GDM1 (cell line): Measurements from ENCODE around the gene MYT1.
"Not testable (repeated sequence)": the region's sequence is repeated elsewhere in the genome, so short reads cannot be mapped to it uniquely, and the experiment has no call there.

Source experiments
- DNase-seq: peaks from one replicate; lab custom pipeline; 2025; lab: John Stamatoyannopoulos, UW

The MYT1 gene

GRCh38 chr20:64164123-64164836 lies at the start of gene MYT1:
MYT1 (plus strand) TSS chr20:64164452; CDS start chr20:64198862, 34,410 bp downstream.
- no peak for DNase-seq

DNA sequence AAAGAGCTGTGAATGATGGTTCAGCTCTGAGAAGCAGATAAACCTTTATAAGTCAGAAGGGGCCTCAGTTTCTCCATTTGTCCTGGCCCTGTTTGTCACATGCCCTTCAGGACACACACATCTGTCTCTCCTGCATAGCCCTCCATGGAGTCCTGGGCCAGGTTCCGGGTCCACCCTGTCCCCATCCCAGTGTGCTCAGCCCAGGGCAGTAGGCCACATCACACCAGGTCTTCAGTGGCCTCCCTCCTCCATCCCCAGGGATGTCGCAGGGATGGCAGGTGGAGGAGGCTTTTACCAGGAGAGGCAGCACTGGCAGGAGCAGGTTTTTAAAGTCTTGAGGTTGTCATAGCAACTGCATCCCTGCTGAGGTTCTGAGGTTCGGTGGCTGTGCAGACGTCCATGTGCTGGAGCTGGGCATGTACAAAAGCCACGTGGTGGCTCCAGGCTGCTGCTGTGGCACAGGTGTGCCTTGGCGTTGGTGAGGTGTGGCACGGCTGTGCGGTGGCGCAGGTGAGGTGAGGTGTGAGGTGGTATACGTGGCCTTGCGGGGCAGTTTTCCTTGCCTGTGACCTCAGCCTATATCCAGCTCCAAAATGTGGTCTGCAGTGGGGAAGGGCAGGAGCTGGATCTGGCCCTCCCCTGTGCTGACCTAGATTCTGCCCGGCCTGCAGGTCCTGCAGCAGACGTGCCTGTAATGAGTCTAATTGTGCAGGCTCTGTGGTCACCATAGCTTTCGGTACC lies 48.9 kb upstream of the MYT1 start:
- no peak for DNase-seq

- no peak for DNase-seq
These were observed 48.2 kb upstream of the MYT1 start for GRCh38 chr20:64116016-64116415.

- DNase-seq, result no peak
These were observed 47.5 kb upstream of the MYT1 start for GRCh38 chr20:64116541-64117431.

DNA sequence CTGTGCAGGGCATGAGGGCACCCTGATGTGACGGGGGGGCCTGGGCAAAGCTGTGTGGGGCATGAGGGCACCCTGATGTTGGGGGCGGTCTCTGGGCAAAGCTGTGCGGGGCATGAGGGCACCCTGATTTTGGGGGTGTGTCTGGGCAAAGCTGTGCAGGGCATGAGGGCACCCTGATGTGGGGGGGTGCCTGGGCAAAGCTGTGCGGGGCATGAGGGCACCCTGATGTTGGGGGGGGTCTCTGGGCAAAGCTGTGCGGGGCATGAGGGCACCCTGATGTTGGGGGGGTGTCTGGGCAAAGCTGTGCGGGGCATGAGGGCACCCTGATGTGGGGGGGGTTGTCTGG lies 46.8 kb upstream of the MYT1 start:
- DNase-seq, result not testable (repeated sequence)

DNA sequence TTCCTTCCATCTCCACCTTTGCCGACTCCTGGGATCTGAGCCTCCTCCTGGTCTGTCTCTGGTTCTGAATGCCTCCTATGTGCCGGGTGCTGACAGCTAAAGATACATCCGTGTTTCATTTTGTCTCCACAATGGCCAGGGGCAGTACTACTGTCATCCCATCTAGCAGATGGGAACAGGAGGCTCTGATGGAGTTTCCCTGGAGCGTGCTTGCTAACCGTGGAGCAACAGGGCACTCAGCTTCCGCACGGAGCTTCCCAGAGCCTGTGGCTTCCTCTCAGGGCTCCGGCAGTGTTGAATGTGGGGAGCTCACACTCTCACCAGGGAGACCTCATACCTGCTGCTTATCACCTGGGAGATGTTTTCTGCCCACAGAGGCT lies 45.0 kb upstream of the MYT1 start:
- DNase-seq, result no peak

DNA sequence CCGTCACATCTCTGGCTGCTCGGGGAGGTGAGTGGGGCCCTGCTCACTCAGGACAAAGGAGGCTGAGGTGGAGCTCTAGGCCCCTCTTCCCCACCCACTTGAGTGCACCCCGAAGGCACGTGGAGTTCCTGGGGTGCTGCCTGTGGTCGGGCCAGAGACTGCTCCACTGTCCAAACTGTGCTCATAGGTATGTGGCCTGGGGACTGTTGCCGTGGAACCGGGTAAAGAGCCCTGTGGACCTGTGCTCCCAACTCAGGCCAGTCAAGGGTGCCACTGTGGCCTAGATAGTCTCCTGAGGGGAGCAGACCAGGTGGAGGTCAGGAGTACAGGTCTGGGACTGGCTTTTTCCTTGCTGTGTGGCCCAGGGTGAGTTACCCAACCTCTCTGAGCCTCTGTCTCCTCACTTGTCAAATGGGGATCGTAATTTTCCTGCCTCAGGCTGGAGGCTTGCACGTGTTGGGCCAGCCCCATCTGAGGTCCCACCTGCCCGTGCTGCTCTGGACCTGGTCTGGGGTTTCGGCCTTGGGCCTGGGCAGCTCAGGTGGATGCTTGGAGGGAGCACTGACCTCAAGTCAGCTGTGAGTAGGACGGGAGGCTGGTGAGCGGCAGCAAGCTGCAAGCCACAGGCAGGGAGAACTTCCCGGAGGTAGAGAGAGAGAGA lies 44.4 kb upstream of the MYT1 start:
- DNase-seq, result no peak

DNA sequence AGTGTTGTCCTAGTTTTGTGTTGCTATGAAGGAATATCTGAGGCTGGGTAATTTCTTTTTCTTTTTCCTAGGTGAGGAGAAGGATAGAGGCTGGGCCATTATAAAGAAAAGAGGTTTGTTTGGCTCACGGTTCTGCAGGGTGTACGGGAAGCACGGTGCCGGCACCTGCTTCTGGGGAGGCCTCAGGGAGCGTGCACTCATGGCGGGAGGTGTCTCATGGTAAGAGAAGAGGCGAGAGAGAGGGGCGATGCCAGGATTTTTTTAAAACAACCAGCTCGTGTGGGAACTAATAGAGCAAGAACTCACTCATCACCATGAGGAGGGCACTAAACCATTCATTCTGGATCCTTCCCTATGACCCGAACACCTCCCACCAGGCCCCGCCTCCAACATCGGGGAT lies 42.7 kb upstream of the MYT1 start:
- no peak for DNase-seq

DNA sequence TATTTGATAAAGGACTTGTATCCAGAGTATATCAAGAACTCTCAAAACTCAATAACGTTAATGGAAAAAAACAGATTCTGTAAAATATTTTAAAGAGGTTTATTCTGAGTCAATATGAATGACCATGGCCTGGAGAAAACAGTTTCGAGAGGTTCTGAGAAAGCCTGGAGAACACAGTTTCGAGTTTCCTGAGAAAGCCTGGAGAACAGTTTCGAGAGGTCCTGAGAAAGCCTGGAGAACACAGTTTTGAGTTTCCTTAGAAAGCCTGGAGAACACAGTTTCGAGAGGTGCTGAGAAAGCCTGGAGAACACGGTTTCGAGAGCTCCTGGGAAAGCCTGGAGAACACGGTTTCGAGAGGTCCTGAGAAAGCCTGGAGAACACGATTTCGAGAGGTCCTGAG lies 41.3 kb upstream of the MYT1 start:
- DNase-seq, result not testable (repeated sequence)

GRCh38 chr20:64123517-64123916 lies 40.7 kb upstream of the MYT1 start:
- DNase-seq, result not testable (repeated sequence)

DNA sequence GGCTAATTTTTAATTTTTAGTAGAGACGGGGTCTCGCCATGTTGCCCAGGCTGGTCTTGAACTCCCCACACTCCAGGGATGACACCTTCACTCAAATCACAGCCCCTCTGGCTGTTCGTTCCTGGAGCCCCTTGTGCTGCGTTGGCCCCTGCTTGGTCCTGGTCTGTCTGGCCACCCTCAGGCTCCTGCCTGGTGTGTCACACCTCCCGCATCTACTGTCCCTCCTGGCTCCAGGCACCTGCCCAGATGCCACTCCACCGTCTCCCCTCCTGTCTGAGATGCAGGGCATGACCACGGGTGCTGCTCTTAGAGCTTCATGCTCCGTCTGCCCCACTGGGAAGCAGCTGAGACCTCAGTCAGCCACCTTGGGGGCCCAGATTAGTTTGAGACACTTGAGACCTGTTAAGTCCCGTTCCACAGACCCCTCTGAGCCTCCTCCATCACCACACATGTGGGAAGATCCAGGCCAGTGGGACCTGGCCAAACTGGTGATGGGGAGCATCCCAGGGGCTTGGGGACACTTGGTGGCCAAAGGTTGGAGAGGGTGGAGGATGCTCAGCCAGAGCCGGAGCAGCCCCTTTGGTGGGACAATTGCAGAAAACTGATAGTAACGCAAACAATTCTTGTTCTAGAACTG lies 35.0 kb upstream of the MYT1 start:
- no peak for DNase-seq

GRCh38 chr20:64130271-64130670 lies 34.0 kb upstream of the MYT1 start:
- no peak for DNase-seq

- no peak for DNase-seq
These were observed 33.4 kb upstream of the MYT1 start for GRCh38 chr20:64130876-64131275.

DNA sequence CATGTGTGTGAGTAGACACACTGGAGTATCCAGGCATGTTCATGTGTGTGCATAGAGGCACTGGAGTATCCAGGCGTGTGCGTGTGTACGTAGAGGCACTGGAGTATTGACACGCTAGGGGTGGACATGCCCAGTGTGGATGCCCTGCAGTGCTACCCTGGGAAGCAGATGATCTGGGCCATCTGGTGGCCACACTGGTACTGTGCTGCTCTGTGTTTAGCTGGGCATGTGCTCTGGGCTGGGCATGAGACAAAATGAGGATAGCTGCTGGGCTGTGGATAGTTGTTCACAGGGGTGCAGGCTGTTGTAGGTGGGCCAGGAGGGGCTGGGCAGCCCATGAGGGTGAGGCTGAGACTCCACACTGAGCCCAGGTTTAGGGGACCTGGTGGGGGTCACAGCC lies 32.8 kb upstream of the MYT1 start:
- DNase-seq, result peak; percentile 16

DNA sequence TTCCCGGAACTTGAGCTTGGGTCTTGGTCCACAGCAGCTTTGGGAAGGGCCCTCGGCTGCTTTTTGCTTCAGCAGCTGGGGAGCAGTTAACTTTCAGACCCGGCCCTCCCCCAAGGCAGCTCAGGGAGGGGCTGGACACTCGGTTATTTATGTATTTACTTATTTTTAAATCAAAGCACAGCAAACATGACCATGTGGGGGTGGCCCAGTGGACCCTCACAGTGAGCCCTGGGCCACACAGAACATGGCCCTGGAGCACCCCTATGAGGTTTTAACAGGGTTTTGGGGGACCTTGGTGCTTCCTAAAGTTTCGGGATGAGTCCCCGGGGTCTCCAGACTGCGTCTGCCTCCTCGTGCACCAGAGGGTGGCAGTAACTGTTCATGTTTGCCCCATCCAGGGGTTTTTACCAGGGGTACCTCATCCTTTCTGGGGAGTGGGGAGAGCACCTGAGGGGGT lies 30.3 kb upstream of the MYT1 start:
- no peak for DNase-seq

GRCh38 chr20:64134744-64135143 lies 29.5 kb upstream of the MYT1 start:
- DNase-seq, result not testable (repeated sequence)

GRCh38 chr20:64136004-64136710 lies 28.1 kb upstream of the MYT1 start:
- no peak for DNase-seq

DNA sequence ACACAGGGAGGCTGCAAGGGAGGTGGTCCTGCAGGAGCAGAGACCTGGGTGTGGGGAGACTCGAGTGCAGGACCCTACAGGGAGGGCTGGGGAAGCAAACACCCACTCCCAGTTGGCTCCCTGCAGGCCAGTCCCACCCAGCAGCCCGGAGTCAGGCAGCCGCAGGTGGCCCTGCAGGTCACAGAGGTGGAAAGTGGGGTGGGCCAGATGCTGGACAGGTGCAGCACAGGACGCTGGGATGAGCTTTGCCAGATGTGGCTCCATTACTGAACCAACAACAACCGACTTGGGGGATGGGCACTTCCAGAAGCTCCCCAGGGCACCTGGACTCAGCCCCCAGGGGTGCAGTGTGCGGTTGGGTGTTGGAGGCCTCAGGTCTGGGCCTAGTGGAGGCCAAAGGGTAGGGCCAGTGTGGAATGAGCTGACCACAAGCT lies 26.6 kb upstream of the MYT1 start:
- DNase-seq, result no peak

- no peak for DNase-seq
These were observed 25.9 kb upstream of the MYT1 start for GRCh38 chr20:64138276-64138815.

DNA sequence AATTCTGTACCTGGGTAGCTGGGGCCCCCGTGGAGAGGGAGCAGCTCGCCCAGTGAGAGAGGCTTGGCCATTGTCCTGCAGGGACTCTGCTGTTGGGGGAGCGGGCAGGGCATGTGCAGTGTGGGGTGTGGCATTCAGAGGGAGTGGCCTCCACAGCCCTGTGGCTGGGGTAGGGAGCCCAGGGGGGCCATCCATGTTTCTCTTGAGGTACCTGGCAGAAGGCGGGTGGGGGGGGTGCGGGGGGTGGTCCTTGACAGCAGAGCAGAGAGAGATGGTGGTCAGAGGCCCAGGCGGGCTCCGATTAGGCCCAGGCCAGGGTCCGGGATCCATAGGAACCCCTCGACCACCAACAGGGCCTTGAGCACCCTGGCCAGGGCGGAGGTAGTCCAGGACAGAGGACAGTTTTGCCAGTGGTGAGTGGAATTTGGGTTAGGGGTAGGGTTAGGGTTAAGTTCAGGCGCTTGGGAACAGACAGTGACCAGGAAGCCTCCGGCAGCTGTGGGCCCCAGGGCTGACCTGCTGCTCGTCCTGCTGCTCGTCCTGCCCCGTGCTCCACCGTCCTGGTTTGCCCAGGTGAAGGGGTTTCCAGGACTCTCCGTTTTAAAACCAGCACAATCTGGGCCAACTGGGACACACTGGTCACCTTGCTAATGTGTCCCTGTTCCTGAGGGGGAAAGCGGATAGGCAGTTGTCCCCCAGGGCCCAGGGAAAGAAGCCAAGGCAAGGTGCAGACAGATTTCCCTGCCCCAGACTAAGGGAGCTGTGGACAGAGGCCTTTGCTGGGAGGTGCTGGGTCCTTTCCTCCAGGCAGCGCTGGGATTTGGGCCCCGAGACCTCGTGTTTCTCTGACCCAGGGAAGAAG lies 24.8 kb upstream of the MYT1 start:
- no peak for DNase-seq
